H9 (cell line): Measurements from ENCODE around the gene NLGN3. TPM values are rescaled to one million over a fixed set of nuclear protein-coding genes. Genes with fewer than 3 reads are reported as not detected.

Experiments
- DNase-seq: peaks from one replicate; pipeline ENCODE4 v3.0.0-alpha.2; 2017
- H2AFZ ChIP-seq: one replicate; pipeline ENCODE4 v1.6.1; 2013; ENCODE audit warnings: mild to moderate bottlenecking, low read length, control low read depth, moderate library complexity
- H2AK5ac ChIP-seq: 2 replicates; pipeline ENCODE4 v1.6.1; 2013; ENCODE audit warnings: low read length, control low read depth, mixed read lengths; ENCODE audit not compliant: insufficient read length
- H2BK120ac ChIP-seq: one replicate; pipeline ENCODE4 v1.6.1; 2013; ENCODE audit warnings: low read depth, mild to moderate bottlenecking, low read length, control low read depth, inconsistent platforms; ENCODE audit not compliant: poor library complexity, severe bottlenecking
- H2BK12ac ChIP-seq: 2 replicates; pipeline ENCODE4 v1.6.1; 2013; ENCODE audit warnings: low read length, control low read depth, mixed read lengths, low read depth; ENCODE audit not compliant: insufficient read length
- H2BK15ac ChIP-seq: 2 replicates; pipeline ENCODE4 v1.6.1; 2013; ENCODE audit warnings: low read depth, low read length, control low read depth
- H2BK20ac ChIP-seq: one replicate; pipeline ENCODE4 v1.6.1; 2013; ENCODE audit warnings: low read depth, mild to moderate bottlenecking, low read length, control low read depth, inconsistent platforms; ENCODE audit not compliant: poor library complexity, severe bottlenecking
- H2BK5ac ChIP-seq: 2 replicates; pipeline ENCODE4 v1.6.1; 2013; ENCODE audit warnings: low read length, control low read depth, mixed read lengths; ENCODE audit not compliant: insufficient read length
- H3K14ac ChIP-seq: 2 replicates; pipeline ENCODE4 v1.6.1; 2013; ENCODE audit warnings: low read length, control low read depth; ENCODE audit not compliant: insufficient read depth
- H3K18ac ChIP-seq: 2 replicates; pipeline ENCODE4 v1.6.1; 2013; ENCODE audit warnings: low read depth, mild to moderate bottlenecking, mixed read lengths, low read length, control low read depth; ENCODE audit not compliant: insufficient read length
- H3K23ac ChIP-seq: 2 replicates; pipeline ENCODE4 v1.6.1; 2013; ENCODE audit warnings: low read length, control low read depth, mixed read lengths, low read depth; ENCODE audit not compliant: insufficient read length
- H3K23me2 ChIP-seq: 2 replicates; pipeline ENCODE4 v1.6.1; 2013; ENCODE audit warnings: low read depth, mild to moderate bottlenecking, mixed read lengths, low read length, control low read depth; ENCODE audit not compliant: insufficient read length, poor library complexity, severe bottlenecking
- H3K27ac ChIP-seq: 2 replicates; pipeline ENCODE4 v1.5.1; 2013; ENCODE audit warnings: low read length, control low read depth, mixed read lengths, low read depth; ENCODE audit not compliant: insufficient read length
- H3K27me3 ChIP-seq: 2 replicates; pipeline ENCODE4 v1.6.1; 2013; ENCODE audit warnings: low read length, control low read depth, inconsistent platforms; ENCODE audit not compliant: insufficient read depth
- H3K4ac ChIP-seq: 2 replicates; pipeline ENCODE4 v1.6.1; 2013; ENCODE audit warnings: low read depth, mild to moderate bottlenecking, control low read depth, inconsistent platforms, low read length, moderate library complexity
- H3K4me1 ChIP-seq: 2 replicates; pipeline ENCODE4 v1.6.1; 2013; ENCODE audit warnings: low read length, control low read depth, inconsistent platforms; ENCODE audit not compliant: insufficient read depth
- H3K4me2 ChIP-seq: 2 replicates; pipeline ENCODE4 v1.6.1; 2013; ENCODE audit warnings: low read length, control low read depth, mixed read lengths; ENCODE audit not compliant: insufficient read length, insufficient read depth
- H3K56ac ChIP-seq: 2 replicates; pipeline ENCODE4 v1.6.1; 2013; ENCODE audit warnings: low read depth, mild to moderate bottlenecking, mixed read lengths, low read length, control low read depth; ENCODE audit not compliant: insufficient read length
- H3K79me1 ChIP-seq: 2 replicates; pipeline ENCODE4 v1.6.1; 2013; ENCODE audit warnings: low read depth, mild to moderate bottlenecking, moderate library complexity, low read length, control low read depth, inconsistent platforms; ENCODE audit not compliant: insufficient read depth, poor library complexity, severe bottlenecking
- H3K79me2 ChIP-seq: 2 replicates; pipeline ENCODE4 v1.6.1; 2013; ENCODE audit warnings: low read length, control low read depth, inconsistent platforms; ENCODE audit not compliant: insufficient read depth
- H3K9ac ChIP-seq: 2 replicates; pipeline ENCODE4 v1.6.1; 2013; ENCODE audit warnings: low read length, control low read depth, mixed read lengths; ENCODE audit not compliant: insufficient read length; ENCODE audit errors: extremely low read depth
- H3K9me3 ChIP-seq: one replicate; pipeline ENCODE4 v1.6.1; 2013; ENCODE audit warnings: low read depth, low read length, inconsistent platforms; ENCODE audit not compliant: control insufficient read depth
- H3T11ph ChIP-seq: one replicate; pipeline ENCODE4 v1.6.1; 2013; ENCODE audit warnings: mild to moderate bottlenecking, low read length, control low read depth, inconsistent platforms
- H4K20me1 ChIP-seq: one replicate; pipeline ENCODE4 v1.6.1; 2013; ENCODE audit not compliant: control insufficient read depth, insufficient read length, insufficient read depth
- H4K5ac ChIP-seq: 2 replicates; pipeline ENCODE4 v1.6.1; 2013; ENCODE audit warnings: low read depth, mild to moderate bottlenecking, mixed read lengths, low read length, control low read depth; ENCODE audit not compliant: insufficient read length
- H4K8ac ChIP-seq: replicated peaks from 2 replicates; pipeline ENCODE4 v1.6.1; 2013; ENCODE audit warnings: low read length, control low read depth, mixed read lengths, low read depth; ENCODE audit not compliant: insufficient read length
- H4K91ac ChIP-seq: 2 replicates; pipeline ENCODE4 v1.6.1; 2013; ENCODE audit warnings: low read depth, mild to moderate bottlenecking, moderate library complexity, mixed read lengths, low read length, control low read depth; ENCODE audit not compliant: insufficient read length
- H3K27ac Mint-ChIP-seq, 3 experiments: 2 replicates in 2 of 3; 3 replicates in 1 of 3; pipeline ENCODE4 v1.8.0; 2020 to 2021; ENCODE audit warnings: mixed read lengths in 3 of 3, mild to moderate bottlenecking in 1 of 3, moderate library complexity in 1 of 3
- H3K27me3 Mint-ChIP-seq: 2 replicates; pipeline ENCODE4 v1.8.0; 2021; ENCODE audit warnings: low read depth, mild to moderate bottlenecking, moderate library complexity, mixed read lengths
- H3K36me3 Mint-ChIP-seq, 3 experiments: 2 replicates in 2 of 3; 3 replicates in 1 of 3; pipeline ENCODE4 v1.8.0; 2020 to 2021; ENCODE audit warnings: low read depth in 3 of 3, mixed read lengths in 3 of 3; ENCODE audit not compliant: insufficient read depth in 1 of 3
- H3K4me1 Mint-ChIP-seq, 2 experiments: 2 replicates each; pipeline ENCODE4 v1.8.0; 2020; ENCODE audit warnings: mixed read lengths in 2 of 2
- H3K4me3 Mint-ChIP-seq, 2 experiments: 2 replicates in 1 of 2; 3 replicates in 1 of 2; pipeline ENCODE4 v1.8.0; 2020 to 2021; ENCODE audit warnings: mild to moderate bottlenecking in 2 of 2, mixed read lengths in 2 of 2, moderate library complexity in 1 of 2
- H3K9me3 Mint-ChIP-seq, 2 experiments: 2 replicates in 1 of 2; 3 replicates in 1 of 2; pipeline ENCODE4 v1.8.0; 2020; ENCODE audit warnings: mild to moderate bottlenecking in 2 of 2, mixed read lengths in 2 of 2, moderate library complexity in 1 of 2
- CTCF ChIP-seq: fragments of 200-600 bp; sonication (generic); conservative IDR thresholded peaks from 3 replicates; pipeline ENCODE4 v1.8.0; 2021; ENCODE audit warnings: antibody characterized with exemption, mild to moderate bottlenecking
- WGBS: extraction: QIAGEN DNeasy Blood & Tissue Kit; methylation state at CpG from one replicate; pipeline ENCODE4 v1.1.7; 2013; ENCODE audit warnings: missing lambda C conversion rate, low lambda C conversion rate, mixed read lengths; ENCODE audit not compliant: insufficient read length; ENCODE audit errors: extremely low coverage; 5-methylcytosine and 5-hydroxymethylcytosine counted together
- total RNA-seq: library from RNA; stranded (reverse); gene quantifications from 2 replicates; pipeline ENCODE4 v1.2.1, GENCODE V29; 2021

Gene NLGN3
- total RNA-seq, 1 experiment from 2014 or later = 3.6 TPM

GRCh38 chrX:71103110-71103983 is 41.3 kb upstream of the NLGN3 start:
- peaks cover 9% of the 10 kb centered on the region; the same call in 1 of the 2 replicates for H3K4me1 ChIP-seq
- no peak overlapping the region for H3K23ac ChIP-seq
- H4K5ac ChIP-seq = no peak overlapping the region
- DNase-seq = peak; percentile 56
- no peaks in the 10 kb centered on the region for H3K79me1 ChIP-seq
- H3K27ac ChIP-seq = no peak overlapping the region
- H3K23me2 ChIP-seq = no peaks in the 10 kb centered on the region
- no peak overlapping the region for H4K91ac ChIP-seq
- no peak overlapping the region for H2AK5ac ChIP-seq
- no peak overlapping the region for H3K4ac ChIP-seq
- no peak overlapping the region for H2BK120ac ChIP-seq
- peaks cover 75 to 81% of the 10 kb centered on the region in 2 experiments for H3K9me3 Mint-ChIP-seq
- H3K79me2 ChIP-seq = no peaks in the 10 kb centered on the region
- no peak overlapping the region for H2AFZ ChIP-seq
- H3K56ac ChIP-seq = no peak overlapping the region
- H3T11ph ChIP-seq = no peak overlapping the region
- H4K8ac ChIP-seq = no peak overlapping the region
- no peak overlapping the region for H3K18ac ChIP-seq
- TF ChIP-seq CTCF = no peak
- peaks cover 39% of the 10 kb centered on the region for H3K27me3 Mint-ChIP-seq
- H3K4me1 Mint-ChIP-seq = peaks cover 48 to 69% of the 10 kb centered on the region in 2 experiments
- no CpG with 5 or more reads among the region's 10 CpGs for WGBS
- H2BK12ac ChIP-seq = no peak overlapping the region
- peak overlapping the region; percentile 51 to 71 for H3K4me3 Mint-ChIP-seq
- H2BK20ac ChIP-seq = no peak overlapping the region
- H3K14ac ChIP-seq = no peak overlapping the region
- peak overlapping the region; percentile 51 for H3K4me2 ChIP-seq
- H3K9me3 ChIP-seq = peaks cover 5% of the 10 kb centered on the region
- H4K20me1 ChIP-seq = no peaks in the 10 kb centered on the region
- no peak overlapping the region for H2BK5ac ChIP-seq
- no peaks in the 10 kb centered on the region for H3K27me3 ChIP-seq
- no peak overlapping the region for H2BK15ac ChIP-seq
- H3K27ac Mint-ChIP-seq = peak overlapping the region; percentile 44 to 95 (median 65); a peak in 6 of 7 replicates
- H3K9ac ChIP-seq = no peak overlapping the region
- H3K36me3 Mint-ChIP-seq = peaks cover 2 to 12% (median 10%) of the 10 kb centered on the region in 3 experiments; a peak in 5 of 7 replicates
